ENCODE data around the gene RNU5D-1.
A peak's percentile ranks its signal among the peaks of the same experiment; 100 is the strongest.
"Not testable (repeated sequence)": the region's sequence is repeated elsewhere in the genome, so short reads cannot be mapped to it uniquely, and the experiment has no call there.

The RNU5D-1 gene

DNA sequence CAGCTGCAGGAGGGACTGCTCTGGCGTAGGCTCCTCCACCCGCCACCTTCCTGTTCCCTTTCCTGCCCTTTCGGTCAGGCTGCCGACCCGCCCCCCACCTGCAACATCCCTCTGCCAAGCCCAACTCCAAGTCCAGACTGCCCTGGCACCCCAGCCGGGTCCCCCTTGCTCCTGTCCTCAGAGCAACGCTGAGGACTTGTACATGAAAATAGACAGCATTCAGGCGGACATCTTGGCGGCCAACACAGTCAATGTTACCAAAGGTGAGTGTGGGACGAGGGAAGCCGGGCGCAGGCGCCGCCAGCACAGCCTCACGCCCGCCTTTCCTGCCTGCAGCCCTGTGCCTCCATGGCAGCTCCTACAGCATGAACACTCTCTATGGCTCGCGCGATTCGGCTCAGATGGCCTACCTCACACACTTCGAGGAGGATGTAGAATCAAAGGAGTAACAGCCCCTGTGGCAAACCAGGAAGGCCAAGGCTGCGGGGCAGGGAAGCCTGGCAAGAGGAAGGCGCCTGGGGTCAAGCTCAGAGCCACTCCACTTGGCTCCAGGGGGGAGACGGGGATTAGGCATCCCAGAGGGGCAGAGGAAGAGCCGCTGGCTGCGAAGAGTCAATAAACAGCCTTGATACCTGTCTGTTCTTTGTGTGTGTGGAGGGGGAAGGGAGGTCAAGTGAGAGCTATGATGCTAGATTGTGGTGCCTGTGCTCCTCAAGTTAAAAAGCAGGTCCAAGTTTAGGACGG is 5.8 kb downstream of the RNU5D-1 start:
- DNase-seq = no peak

DNA sequence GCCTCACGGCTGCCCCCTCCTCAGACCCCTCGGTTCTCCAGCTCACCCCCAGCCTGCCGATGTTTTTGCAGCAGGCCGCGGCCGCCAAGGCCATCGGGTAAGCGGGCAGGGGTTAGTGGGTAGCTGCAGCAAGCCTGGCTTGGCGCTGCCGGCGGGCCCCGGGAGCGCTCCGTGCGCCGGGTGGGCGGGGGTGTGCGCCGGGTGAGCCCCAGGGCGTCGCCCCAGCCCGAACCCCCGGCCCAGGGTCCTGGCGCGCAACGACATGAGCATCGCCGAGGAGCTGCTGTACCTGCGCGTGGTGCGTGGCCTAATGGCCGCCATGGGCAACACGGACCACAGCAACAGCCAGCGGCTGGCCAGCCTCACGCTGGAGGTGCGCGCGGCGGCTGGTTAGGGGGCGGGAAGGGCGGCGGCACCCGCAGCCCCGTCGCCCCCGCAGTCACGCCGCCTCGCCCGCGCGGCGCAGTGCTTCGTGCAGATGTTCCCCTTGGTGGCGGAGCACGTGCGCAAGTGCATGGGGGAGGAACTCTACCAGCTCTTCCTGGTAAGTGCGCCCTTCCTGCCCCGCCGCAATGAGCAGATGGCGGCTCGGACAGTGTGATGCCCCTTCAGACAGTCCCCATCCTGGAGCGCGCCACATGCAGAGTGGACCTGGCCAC is 6.5 kb downstream of the RNU5D-1 start:
- DNase-seq = no peak

DNA sequence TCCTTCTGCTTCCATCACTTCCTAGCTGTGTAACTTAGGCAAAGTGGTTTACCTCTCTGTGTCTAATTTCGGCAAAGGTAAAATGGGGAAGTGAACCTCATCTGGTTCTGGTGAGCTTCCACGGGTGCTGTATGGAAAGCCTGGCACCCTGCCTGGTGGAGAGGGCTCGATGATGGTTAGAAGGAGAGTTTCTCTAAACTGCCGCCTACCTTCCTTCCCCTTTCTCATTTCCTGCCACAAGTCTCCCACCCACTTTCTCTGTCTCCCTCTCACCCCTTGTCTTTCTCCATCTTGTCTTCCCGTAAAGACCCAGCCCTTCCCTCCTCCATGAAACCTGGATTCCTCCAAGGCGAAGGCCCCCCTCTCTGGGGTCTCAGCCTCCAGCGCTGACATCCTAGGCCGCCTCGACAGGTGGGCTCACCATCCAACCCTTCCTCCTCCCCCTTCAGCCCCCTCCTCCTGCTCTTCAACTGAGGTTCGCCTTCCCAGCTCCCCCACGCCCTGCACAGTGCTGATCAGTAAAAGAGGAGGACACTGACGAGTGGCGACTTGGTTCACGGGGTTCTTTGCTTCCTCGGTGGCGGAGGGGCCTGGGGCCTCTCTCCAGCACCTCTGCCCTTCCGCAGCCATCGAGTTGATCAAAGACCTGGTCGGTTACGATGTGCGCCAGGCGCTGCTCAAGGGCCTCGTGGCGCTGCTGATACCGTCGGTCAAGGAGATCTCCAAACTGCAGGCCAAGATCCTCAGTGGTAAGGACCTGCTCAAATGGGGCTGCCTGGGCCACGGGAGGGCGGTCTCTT is 7.3 kb downstream of the RNU5D-1 start:
- DNase-seq = peak; percentile 61

- DNase-seq = peak; percentile 27
Observed at GRCh38 chr1:44723064-44723463, 7.9 kb downstream of the RNU5D-1 start.

DNA sequence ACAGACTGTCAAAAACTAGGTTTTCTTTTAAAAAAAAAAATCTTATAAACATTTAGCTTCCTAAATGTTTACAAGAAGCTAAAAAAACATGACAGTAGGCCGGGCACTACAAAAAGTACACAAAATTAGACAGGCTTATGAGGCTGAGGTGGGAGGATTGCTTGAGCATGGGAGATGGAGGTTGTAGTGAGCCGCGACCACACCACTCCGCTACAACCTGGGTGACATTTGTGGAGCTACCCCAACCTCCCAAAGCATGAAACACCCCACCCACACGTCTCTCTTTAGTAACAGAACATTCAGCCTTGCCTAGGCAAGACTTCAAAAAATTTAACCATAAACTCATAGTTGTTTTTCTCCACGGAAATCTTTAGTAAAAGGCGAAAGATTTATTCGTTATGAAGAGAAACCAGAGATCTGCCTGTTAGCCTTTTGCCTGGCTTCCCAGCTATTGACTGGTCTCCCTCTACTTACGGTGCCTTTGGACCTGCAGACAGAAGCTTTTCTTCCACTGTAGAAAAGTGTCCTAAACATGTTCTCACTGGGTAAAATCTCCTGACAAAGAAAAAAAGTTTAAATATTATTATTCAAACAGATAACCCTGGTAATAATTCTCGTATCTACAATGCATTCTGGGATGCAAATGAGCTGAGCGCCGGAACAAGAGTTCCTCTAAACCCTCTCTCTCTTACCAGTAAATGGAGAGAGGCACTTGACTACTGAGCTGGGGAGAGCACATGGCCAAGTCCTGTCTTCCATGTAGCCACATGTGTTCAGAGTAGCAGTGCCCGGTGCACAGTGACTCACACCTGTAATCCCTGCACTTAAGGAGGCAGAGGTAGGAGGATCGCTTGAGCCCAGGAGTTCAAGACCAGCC is 9.2 kb downstream of the RNU5D-1 start:
- DNase-seq = peak; percentile 92

- no peak for DNase-seq
Observed at GRCh38 chr1:44720281-44720680, 10.7 kb downstream of the RNU5D-1 start.

DNA sequence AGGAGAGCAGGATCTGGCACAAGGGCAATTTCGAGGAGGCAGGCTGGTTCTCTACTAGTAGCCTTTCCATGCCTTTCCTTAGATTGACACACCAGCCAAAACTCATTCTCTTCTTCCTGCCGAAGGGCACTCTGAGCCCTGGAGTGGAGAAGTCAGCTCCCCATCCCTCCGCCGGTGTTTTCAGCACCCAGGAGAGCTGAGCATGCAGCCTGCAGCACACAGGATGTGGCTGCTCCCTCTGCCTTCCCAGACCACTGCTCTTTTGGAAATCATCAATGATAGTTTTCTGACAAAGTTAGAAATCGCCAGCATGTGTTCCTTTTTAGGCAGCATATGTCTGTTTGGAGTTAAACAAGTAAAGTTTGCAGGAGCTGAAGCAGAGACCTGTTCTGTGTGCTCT is 11.7 kb downstream of the RNU5D-1 start:
- DNase-seq = no peak

- DNase-seq = no peak
Observed at GRCh38 chr1:44718091-44718490, 12.9 kb downstream of the RNU5D-1 start.

DNA sequence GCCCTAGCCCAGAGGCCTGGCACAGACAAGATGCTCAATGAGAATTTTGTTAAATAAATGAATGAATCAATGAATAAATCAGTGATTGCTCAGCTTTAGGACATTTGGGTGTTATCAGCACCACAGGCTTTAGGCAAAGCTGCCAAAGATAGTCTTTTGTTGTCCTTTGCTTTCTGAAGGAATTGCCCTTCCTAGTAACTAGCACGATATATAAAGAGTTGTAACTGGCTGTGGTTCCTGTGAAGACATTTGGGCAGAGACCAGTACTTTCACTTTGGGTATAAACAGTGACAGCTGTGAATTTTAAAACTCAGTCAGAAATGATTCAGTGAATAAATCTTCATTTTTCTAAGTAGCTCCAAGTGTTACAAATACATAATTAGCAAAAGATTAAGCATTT is 13.3 kb downstream of the RNU5D-1 start:
- no peak for DNase-seq

- no peak for DNase-seq
Observed at GRCh38 chr1:44717156-44717555, 13.8 kb downstream of the RNU5D-1 start.

GRCh38 chr1:44714944-44715571 is 15.9 kb downstream of the RNU5D-1 start:
- DNase-seq = peak; percentile 70

DNA sequence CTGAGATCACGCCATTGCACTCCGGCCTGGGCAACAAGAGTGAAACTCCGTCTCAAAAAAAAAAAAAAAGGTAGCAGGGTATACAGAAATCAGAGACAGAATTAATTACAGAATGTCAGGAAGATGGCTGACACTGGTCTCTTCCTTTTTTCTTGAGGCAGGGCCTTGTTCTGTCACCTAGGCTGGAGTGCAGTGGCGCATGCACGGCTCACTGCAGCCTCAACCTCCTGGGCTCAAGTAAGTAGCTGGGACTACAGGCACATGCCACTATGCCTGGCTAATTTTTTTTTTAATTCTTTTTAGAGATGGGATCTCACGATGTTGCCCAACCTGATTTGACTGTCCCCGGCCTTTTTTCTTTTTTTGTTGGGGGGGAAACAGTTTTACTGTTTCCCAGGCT is 16.4 kb downstream of the RNU5D-1 start:
- DNase-seq = no peak

DNA sequence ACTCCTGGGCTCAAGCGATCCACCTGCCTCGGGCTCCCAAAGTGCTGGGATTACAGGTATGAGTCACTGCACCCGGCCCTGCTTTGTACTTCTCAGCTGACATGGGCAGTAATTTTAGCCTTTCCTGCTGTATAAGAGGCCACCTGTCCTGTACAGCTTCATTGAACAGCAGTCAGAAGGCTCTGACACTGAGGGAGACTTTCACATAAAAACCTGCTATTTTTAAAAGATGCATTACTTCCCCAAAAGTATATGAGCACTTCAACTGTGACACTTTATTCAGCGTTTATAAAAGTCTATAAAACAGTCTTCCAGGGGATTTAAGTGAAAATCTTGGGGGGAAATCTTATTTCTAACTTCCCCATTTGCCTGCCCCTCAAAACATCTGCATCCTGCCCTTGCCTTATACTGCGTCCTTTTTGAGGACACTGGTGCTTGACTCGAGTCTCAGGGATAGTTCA is 17.6 kb downstream of the RNU5D-1 start:
- DNase-seq = no peak

DNA sequence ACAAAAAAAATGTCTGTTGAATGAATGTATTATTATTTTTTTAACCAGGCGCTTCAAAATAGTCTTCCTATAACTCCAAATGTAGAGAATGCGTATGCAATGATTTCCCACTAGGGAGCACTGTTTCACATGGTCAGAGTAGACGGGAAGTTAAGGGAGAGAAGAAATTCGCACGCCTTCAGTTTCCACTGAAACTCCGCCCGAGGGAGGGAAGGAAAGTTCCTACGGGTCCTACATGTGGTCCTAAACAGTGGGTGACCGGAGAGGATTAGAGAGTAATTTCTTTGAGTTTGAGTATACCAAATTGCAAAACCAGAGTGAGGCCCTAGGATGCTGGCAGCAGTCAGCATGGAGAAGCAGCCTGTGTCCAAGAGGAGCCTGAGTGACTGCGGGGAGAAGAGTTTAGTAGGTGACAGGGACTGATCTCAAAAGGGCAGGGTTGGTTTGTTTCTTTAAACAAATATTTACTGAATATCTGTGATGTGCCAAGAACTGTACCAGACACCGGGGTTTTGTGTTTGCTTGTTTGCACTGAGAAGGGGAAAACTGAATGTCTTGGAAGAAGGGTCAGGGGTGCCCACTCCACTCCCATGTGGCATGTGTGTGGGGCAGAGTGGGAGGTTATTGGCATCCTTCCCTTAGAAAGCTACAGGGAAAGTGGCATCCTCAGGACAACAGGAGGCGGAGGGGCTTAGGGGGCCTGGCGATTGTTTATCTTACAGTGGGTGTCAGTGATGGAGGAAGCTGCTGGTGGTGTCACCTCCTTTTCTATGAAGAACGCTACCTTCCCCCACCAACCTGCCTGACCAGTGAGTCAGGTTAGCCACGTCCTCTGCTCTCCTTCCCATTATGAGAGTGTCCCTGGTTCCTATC is 22.8 kb downstream of the RNU5D-1 start:
- peak; percentile 42 for DNase-seq

GRCh38 chr1:44707112-44707881 is 23.7 kb downstream of the RNU5D-1 start:
- no peak for DNase-seq

GRCh38 chr1:44705938-44706337 is 25.0 kb downstream of the RNU5D-1 start:
- no peak for DNase-seq

GRCh38 chr1:44705470-44705869 is 25.5 kb downstream of the RNU5D-1 start:
- DNase-seq = no peak

DNA sequence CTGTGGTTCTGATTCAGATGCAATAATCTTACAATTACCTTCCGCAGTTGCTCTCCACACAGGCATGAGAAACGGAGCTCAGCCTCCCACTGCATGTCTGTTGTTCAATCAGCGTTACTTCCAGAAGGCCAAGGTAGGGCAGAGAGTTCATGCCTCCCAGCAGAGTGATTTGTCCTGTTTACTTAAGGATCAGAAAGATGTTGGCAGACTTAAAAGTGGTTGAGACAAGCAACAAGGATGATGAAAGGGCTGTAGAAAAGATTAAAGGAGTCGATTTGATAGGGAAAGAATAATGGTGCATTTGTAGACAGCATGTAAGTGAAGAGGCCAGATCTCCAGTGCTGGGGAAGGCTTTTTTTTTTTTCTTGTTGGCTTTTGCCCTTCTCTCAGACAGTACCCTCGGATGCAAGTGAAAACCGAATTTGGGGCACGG is 29.8 kb downstream of the RNU5D-1 start:
- no peak for DNase-seq

- no peak for DNase-seq
Observed at GRCh38 chr1:44700573-44700972, 30.4 kb downstream of the RNU5D-1 start.

DNA sequence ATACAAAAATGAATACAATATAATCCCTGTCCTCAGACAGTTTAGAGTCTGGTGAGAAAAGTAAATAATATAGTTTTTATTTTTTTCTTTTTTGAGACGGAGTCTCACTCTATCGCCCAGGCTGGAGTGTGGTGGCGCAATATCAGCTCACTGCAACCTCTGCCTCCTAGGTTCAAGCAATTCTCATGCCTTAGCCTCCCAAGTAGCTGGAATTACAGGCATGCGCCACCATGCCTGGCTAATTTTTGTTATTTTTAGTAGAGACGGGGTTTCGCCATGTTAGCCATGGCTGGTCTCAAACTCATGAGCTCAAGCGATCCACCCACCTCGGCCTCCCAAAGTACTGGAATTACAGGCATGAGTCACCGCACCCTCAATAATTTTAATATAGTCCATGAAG is 31.6 kb downstream of the RNU5D-1 start:
- DNase-seq = not testable (repeated sequence)

All from stimulated activated CD4-positive, alpha-beta T cell treated with anti-CD3 and anti-CD28 coated beads, Interleukin-4, amount 100 ng/mL, for 24 hours (primary cell).